Hepatocyte (in vitro differentiated cells): ENCODE measurements around the gene TRIM9.

Source experiments
- EZH2 ChIP-seq: fragments of 200-600 bp; sonication (generic); IDR thresholded peaks from 2 replicates; pipeline ENCODE4 v1.6.1; 2016; ENCODE audit warnings: antibody characterized with exemption, mild to moderate bottlenecking, borderline replicate concordance
- TF ChIP-seq, protein P1 (sequence below): fragments of 200-600 bp; sonication (generic); IDR thresholded peaks from 2 replicates; pipeline ENCODE4 v1.5.1; 2016; ENCODE audit warnings: antibody characterized with exemption, mild to moderate bottlenecking; ENCODE audit not compliant: poor library complexity

DNA sequence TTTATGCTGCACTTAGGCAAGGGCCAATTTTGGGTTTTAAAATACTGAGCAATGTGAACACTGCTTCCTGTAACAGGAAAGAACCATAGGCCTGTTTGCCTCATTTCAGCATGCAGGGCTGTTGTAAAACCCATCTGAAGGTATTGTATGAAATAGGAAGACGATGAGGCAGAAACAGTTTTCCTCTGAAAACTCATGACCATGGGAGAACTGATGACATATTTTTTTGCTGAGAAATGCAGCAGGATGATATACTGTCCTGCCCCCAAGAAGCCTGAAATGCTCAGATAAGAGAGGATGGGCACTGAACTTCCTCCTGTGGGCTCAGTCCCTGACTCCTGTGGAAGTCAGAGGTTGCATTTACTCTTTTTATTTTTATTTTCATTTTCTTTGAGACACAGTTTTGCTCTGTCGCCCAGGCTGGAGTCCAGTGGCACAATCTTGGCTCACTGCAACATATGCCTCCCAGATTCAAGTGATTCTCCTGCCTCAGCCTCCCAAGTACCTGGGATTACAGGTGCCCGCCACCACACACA lies 168.0 kb downstream of the TRIM9 start:
- TF ChIP-seq, protein P1, sequence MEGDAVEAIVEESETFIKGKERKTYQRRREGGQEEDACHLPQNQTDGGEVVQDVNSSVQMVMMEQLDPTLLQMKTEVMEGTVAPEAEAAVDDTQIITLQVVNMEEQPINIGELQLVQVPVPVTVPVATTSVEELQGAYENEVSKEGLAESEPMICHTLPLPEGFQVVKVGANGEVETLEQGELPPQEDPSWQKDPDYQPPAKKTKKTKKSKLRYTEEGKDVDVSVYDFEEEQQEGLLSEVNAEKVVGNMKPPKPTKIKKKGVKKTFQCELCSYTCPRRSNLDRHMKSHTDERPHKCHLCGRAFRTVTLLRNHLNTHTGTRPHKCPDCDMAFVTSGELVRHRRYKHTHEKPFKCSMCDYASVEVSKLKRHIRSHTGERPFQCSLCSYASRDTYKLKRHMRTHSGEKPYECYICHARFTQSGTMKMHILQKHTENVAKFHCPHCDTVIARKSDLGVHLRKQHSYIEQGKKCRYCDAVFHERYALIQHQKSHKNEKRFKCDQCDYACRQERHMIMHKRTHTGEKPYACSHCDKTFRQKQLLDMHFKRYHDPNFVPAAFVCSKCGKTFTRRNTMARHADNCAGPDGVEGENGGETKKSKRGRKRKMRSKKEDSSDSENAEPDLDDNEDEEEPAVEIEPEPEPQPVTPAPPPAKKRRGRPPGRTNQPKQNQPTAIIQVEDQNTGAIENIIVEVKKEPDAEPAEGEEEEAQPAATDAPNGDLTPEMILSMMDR, result no peak
- no peak for TF ChIP-seq EZH2
